Transverse colon (tissue), 3 donors: ENCODE data around the gene IP6K3.

Experiments
- POLR2A ChIP-seq: fragments of 450-650 bp; IDR thresholded peaks from one replicate; pipeline ENCODE4 v1.6.1; 2016; ENCODE audit warnings: antibody characterized with exemption, mild to moderate bottlenecking, moderate library complexity
- TF ChIP-seq, protein P1 (sequence below), 5 experiments: fragments of 200-600 bp in 3 of 5; fragments of 450-650 bp in 2 of 5; sonication (generic) in 3 of 5; IDR thresholded peaks; 1 replicate in 2 of 5; 2 replicates in 3 of 5; pipeline ENCODE4 v1.5.1; 2016 to 2017; ENCODE audit warnings: antibody characterized with exemption in 5 of 5, inconsistent platforms in 3 of 5, mild to moderate bottlenecking in 2 of 5, moderate library complexity in 1 of 5

DNA sequence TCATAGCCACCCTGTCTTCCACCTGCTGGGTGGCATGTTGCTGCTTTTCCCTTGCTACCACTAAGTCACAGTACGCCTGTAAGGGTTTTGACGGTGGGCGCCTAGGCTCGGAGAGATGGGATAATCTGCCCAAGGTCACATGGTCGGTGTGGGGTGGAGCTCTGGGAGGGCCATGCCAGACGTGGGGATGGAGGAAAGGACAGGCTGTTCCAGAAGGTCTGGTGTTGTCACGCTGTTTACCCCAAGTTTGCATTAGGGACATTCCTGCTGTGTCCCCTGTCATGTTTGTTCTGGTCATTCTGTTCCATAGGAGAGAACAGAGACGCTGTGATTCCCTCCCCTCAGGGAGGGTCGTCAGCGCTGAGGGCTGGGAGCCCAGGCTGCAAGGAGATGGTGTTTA, 16.1 kb downstream of the IP6K3 start:
- TF ChIP-seq, protein P1, sequence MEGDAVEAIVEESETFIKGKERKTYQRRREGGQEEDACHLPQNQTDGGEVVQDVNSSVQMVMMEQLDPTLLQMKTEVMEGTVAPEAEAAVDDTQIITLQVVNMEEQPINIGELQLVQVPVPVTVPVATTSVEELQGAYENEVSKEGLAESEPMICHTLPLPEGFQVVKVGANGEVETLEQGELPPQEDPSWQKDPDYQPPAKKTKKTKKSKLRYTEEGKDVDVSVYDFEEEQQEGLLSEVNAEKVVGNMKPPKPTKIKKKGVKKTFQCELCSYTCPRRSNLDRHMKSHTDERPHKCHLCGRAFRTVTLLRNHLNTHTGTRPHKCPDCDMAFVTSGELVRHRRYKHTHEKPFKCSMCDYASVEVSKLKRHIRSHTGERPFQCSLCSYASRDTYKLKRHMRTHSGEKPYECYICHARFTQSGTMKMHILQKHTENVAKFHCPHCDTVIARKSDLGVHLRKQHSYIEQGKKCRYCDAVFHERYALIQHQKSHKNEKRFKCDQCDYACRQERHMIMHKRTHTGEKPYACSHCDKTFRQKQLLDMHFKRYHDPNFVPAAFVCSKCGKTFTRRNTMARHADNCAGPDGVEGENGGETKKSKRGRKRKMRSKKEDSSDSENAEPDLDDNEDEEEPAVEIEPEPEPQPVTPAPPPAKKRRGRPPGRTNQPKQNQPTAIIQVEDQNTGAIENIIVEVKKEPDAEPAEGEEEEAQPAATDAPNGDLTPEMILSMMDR (IDR thresholded peaks at IDR 0.05) = no peak
- TF ChIP-seq POLR2A = no peak
